ENCODE results near the gene ZFPM1. TPM values are rescaled to one million over a fixed set of nuclear protein-coding genes. Genes with fewer than 3 reads are reported as not detected.
A peak's percentile ranks its signal among the peaks of the same experiment; 100 is the strongest.

The ZFPM1 gene
- total RNA-seq, 3 donors from 2014 or later (not counting 1 experiment from before 2014, with no cell fraction given), result 56.3 to 71.0 (median 64.6) TPM

DNA sequence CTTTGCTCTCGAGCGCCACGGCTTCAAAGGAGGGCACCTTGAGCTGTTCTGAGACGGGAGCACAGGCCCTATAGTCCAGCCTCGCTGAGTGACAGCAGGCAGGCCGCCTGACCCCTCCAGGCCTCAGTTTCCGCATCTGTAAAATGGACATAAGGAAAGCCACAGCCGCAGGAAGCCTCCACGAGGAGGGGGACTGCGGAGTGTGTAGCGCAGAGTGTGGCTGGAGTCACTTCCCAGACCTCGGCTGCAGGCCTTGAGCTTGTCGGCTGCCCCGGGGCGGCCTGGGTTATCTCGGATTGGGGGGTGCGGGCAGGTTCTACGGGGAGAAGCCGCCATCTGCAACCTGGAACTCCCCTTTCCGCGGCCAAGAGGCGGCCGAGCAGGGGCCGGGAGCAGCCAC lies 40.8 kb downstream of the ZFPM1 start:
- ATAC-seq (no peak), DNase-seq (no peak)
- Mint-ChIP-seq H3K27me3 (ENCODE audit: low read depth in 2 of 2) (no peaks in the 10 kb centered on the region), H3K4me3 (no peak overlapping the region), H3K9me3 (no peaks in the 10 kb centered on the region), H3K36me3 (no peaks in the 10 kb centered on the region), H3K27ac (no peak overlapping the region), H3K4me1 (peaks cover 6 to 39% of the 10 kb centered on the region in 2 donors)
- H3K27ac ChIP-seq (ENCODE audit: low read length), result no peak overlapping the region
- H3K27me3 ChIP-seq (ENCODE audit: control insufficient read depth, insufficient read depth, low read length), result no peaks in the 10 kb centered on the region
- H3K4me3 ChIP-seq (ENCODE audit: low read length), result no peak overlapping the region
- peaks cover 43% of the 10 kb centered on the region for H3K36me3 ChIP-seq (ENCODE audit: control insufficient read depth, insufficient read depth, low read length)
- peaks cover 22% of the 10 kb centered on the region for H3K4me1 ChIP-seq (ENCODE audit: control insufficient read depth, insufficient read depth, low read length)
- no peaks in the 10 kb centered on the region for H3K9me3 ChIP-seq (ENCODE audit: control insufficient read depth, insufficient read depth, low read length)
- intact Hi-C loops (cut with micrococcal nuclease), result no loop called here
- TF ChIP-seq, protein P1, sequence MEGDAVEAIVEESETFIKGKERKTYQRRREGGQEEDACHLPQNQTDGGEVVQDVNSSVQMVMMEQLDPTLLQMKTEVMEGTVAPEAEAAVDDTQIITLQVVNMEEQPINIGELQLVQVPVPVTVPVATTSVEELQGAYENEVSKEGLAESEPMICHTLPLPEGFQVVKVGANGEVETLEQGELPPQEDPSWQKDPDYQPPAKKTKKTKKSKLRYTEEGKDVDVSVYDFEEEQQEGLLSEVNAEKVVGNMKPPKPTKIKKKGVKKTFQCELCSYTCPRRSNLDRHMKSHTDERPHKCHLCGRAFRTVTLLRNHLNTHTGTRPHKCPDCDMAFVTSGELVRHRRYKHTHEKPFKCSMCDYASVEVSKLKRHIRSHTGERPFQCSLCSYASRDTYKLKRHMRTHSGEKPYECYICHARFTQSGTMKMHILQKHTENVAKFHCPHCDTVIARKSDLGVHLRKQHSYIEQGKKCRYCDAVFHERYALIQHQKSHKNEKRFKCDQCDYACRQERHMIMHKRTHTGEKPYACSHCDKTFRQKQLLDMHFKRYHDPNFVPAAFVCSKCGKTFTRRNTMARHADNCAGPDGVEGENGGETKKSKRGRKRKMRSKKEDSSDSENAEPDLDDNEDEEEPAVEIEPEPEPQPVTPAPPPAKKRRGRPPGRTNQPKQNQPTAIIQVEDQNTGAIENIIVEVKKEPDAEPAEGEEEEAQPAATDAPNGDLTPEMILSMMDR (IDR thresholded peaks at IDR 0.05), result no peak
- WGBS (ENCODE audit: insufficient coverage), result 96% methylated on average over 24 of the region's 24 CpGs

DNA sequence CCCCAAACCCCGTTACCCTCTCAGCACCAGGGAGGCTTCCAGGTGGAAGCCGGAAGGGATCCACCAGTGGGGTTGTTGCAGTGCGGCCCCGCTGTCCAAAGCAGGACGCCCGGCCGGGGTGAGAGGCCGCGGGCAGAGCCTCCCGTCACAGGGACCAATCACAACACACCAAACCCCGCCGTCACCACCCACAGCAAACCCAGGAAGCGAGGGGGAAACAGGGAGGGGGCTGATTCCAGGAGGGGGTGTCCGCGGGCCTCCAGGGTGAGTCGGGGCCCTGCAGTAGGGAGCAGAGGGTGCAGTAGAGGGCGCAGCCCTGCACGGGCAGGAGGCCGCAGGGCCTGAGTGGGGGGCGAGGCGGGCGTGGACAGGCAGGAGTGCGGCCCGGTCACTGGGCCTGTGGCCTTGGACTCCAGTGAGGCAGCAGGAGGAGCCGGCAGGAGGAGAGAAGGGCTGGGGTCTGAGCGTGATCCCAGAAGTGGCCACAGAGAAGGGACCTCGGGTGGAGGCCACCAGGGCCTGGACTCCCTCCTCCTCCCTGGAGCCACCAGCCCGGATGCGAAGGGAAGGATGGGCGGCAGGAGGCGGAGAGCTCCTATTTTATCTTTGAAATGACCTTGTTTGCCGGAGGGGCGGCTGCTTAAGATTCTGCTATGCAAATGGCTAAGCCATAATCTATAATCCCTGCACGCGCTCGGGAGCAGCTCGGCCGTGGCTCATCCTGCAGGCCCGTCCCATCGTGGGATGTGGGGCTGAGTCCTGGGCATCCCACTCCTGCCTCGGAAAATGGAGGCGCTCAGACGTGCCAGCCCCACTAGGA lies 41.5 kb downstream of the ZFPM1 start:
- no peaks in the 10 kb centered on the region for H3K27me3 Mint-ChIP-seq (ENCODE audit: low read depth in 2 of 2)
- H3K9me3 Mint-ChIP-seq, result no peaks in the 10 kb centered on the region
- ATAC-seq (no peak), DNase-seq (no peak)
- H3K27ac Mint-ChIP-seq, result peak overlapping the region; percentile 35 to 48
- no peaks in the 10 kb centered on the region for H3K9me3 ChIP-seq (ENCODE audit: control insufficient read depth, insufficient read depth, low read length)
- H3K27me3 ChIP-seq (ENCODE audit: control insufficient read depth, insufficient read depth, low read length), result no peaks in the 10 kb centered on the region
- intact Hi-C loops (cut with micrococcal nuclease), result no loop called here
- peaks cover 11 to 45% of the 10 kb centered on the region in 2 donors for H3K4me1 Mint-ChIP-seq
- H3K4me3 Mint-ChIP-seq, result peak overlapping the region; percentile 4
- no peak overlapping the region for H3K4me3 ChIP-seq (ENCODE audit: low read length)
- WGBS (ENCODE audit: insufficient coverage), result 95% methylated on average over 38 of the region's 43 CpGs
- H3K36me3 ChIP-seq (ENCODE audit: control insufficient read depth, insufficient read depth, low read length), result peaks cover 37% of the 10 kb centered on the region
- TF ChIP-seq, protein P1 (IDR thresholded peaks at IDR 0.05), result no peak
- peaks cover 28% of the 10 kb centered on the region for H3K4me1 ChIP-seq (ENCODE audit: control insufficient read depth, insufficient read depth, low read length)
- H3K36me3 Mint-ChIP-seq, result no peaks in the 10 kb centered on the region
- no peak overlapping the region for H3K27ac ChIP-seq (ENCODE audit: low read length)

DNA sequence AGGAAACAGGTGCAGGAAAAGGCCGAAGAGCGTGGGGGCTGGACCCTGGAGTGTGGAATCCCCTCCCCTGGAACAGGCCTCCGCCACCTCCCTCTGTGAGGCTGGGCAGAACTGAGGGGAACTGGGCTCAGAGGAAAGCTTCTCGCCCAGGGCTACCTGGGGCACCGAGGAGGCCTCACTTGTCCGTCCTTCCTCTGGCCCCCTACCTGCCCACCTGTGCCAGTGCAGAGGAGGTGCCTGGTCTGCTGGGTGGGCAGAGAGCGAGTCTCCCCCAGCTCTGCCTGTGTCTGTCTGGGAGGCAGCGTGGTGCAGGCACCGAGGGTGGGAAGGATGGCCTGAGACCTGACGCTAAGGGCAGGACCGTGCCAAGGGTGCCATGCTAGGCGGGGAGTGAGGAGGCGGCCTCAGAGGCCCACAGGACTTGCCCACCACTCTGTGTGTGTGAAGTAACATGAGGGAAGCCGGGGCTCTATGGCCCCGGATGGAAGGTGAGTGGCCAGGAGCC lies 42.2 kb downstream of the ZFPM1 start:
- Histone ChIP-seq H3K4me1 (ENCODE audit: control insufficient read depth, insufficient read depth, low read length) (peaks cover 35% of the 10 kb centered on the region), H3K4me3 (ENCODE audit: low read length) (no peak overlapping the region), H3K27ac (ENCODE audit: low read length) (no peak overlapping the region), H3K27me3 (ENCODE audit: control insufficient read depth, insufficient read depth, low read length) (no peaks in the 10 kb centered on the region), H3K36me3 (ENCODE audit: control insufficient read depth, insufficient read depth, low read length) (peaks cover 34% of the 10 kb centered on the region), H3K9me3 (ENCODE audit: control insufficient read depth, insufficient read depth, low read length) (no peaks in the 10 kb centered on the region)
- Mint-ChIP-seq H3K27me3 (ENCODE audit: low read depth in 2 of 2) (no peaks in the 10 kb centered on the region), H3K9me3 (no peaks in the 10 kb centered on the region), H3K36me3 (no peaks in the 10 kb centered on the region), H3K4me1 (peaks cover 15 to 53% of the 10 kb centered on the region in 2 donors), H3K27ac (peak overlapping the region; percentile 27 to 48), H3K4me3 (no peak overlapping the region)
- TF ChIP-seq, protein P1 (IDR thresholded peaks at IDR 0.05), result no peak
- intact Hi-C loops (cut with micrococcal nuclease), result no loop called here
- WGBS (ENCODE audit: insufficient coverage), result 88% methylated on average over 15 of the region's 15 CpGs
- ATAC-seq, result no peak
- no peak for DNase-seq

All from natural killer cell (primary cell).